Measurements from ENCODE around the gene PAPSS1.
A peak's percentile ranks its signal among the peaks of the same experiment; 100 is the strongest.
"Not testable (repeated sequence)": the region's sequence is repeated elsewhere in the genome, so short reads cannot be mapped to it uniquely, and the experiment has no call there.

The PAPSS1 gene

GRCh38 chr4:107719922-107720722 lies at the start of gene PAPSS1:
Gene PAPSS1 (minus strand): TSS chr4:107720234. CDS start chr4:107720179, 55 bp downstream.
- DNase-seq (ENCODE audit: low read depth, low spot score): peak; percentile 95

GRCh38 chr4:107760281-107760947 lies 40.4 kb upstream of the PAPSS1 start:
- no peak for DNase-seq (ENCODE audit: low read depth, low spot score)

- peak; percentile 17 for DNase-seq (ENCODE audit: low read depth, low spot score)
Measured at GRCh38 chr4:107757864-107758476, 37.9 kb upstream of the PAPSS1 start.

- no peak for DNase-seq (ENCODE audit: low read depth, low spot score)
Measured at GRCh38 chr4:107757283-107757682, 37.2 kb upstream of the PAPSS1 start.

- DNase-seq (ENCODE audit: low read depth, low spot score): no peak
Measured at GRCh38 chr4:107755841-107756356, 35.9 kb upstream of the PAPSS1 start.

GRCh38 chr4:107751670-107752069 lies 31.6 kb upstream of the PAPSS1 start:
- DNase-seq (ENCODE audit: low read depth, low spot score): no peak

- no peak for DNase-seq (ENCODE audit: low read depth, low spot score)
Measured at GRCh38 chr4:107747748-107748486, 27.9 kb upstream of the PAPSS1 start.

GRCh38 chr4:107746161-107746560 lies 26.1 kb upstream of the PAPSS1 start:
- no peak for DNase-seq (ENCODE audit: low read depth, low spot score)

- no peak for DNase-seq (ENCODE audit: low read depth, low spot score)
Measured at GRCh38 chr4:107744532-107744931, 24.5 kb upstream of the PAPSS1 start.

- DNase-seq (ENCODE audit: low read depth, low spot score): no peak
Measured at GRCh38 chr4:107743532-107743931, 23.5 kb upstream of the PAPSS1 start.

GRCh38 chr4:107742791-107743190 lies 22.8 kb upstream of the PAPSS1 start:
- DNase-seq (ENCODE audit: low read depth, low spot score): no peak

- DNase-seq (ENCODE audit: low read depth, low spot score): no peak
Measured at GRCh38 chr4:107742196-107742595, 22.2 kb upstream of the PAPSS1 start.

- DNase-seq (ENCODE audit: low read depth, low spot score): peak; percentile 63
Measured at GRCh38 chr4:107740950-107741701, 21.1 kb upstream of the PAPSS1 start.

- no peak for DNase-seq (ENCODE audit: low read depth, low spot score)
Measured at GRCh38 chr4:107740381-107740780, 20.3 kb upstream of the PAPSS1 start.

GRCh38 chr4:107737450-107737849 lies 17.4 kb upstream of the PAPSS1 start:
- no peak for DNase-seq (ENCODE audit: low read depth, low spot score)

GRCh38 chr4:107736924-107737448 lies 17.0 kb upstream of the PAPSS1 start:
- DNase-seq (ENCODE audit: low read depth, low spot score): no peak

GRCh38 chr4:107736037-107736436 lies 16.0 kb upstream of the PAPSS1 start:
- DNase-seq (ENCODE audit: low read depth, low spot score): no peak

- DNase-seq (ENCODE audit: low read depth, low spot score): no peak
Measured at GRCh38 chr4:107734120-107734519, 14.1 kb upstream of the PAPSS1 start.

GRCh38 chr4:107733431-107733925 lies 13.4 kb upstream of the PAPSS1 start:
- no peak for DNase-seq (ENCODE audit: low read depth, low spot score)

GRCh38 chr4:107729050-107729449 lies 9.0 kb upstream of the PAPSS1 start:
- not testable (repeated sequence) for DNase-seq (ENCODE audit: low read depth, low spot score)

Measured in smooth muscle cell of the brain vasculature (primary cell).